T1000 (cell line): ENCODE data around the gene CTSO.
"Not testable (repeated sequence)": the region's sequence is repeated elsewhere in the genome, so short reads cannot be mapped to it uniquely, and the experiment has no call there.

Experiments
- DNase-seq: peaks from one replicate; lab custom pipeline; 2025; ENCODE audit warnings: mixed read lengths; lab: John Stamatoyannopoulos, UW

The CTSO gene

DNA sequence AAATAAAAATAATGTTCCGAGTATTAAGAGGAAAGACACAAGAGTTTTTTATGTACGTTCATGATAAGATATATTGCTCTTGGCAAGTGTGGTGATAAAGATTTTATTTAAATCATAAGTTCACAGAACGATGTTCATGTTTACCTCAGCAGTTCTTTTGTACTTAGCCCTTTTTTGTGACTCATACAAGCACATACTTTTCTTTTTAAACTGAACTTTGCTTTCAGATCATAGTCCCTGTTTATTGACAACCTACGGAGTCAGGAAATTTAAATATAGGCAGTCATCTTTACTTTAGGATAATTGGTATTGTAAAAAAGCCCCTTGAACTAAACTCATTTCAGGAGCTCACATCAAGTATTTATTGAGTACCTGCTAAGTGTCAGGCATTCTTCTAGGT, 1.3 kb upstream of the CTSO start:
- DNase-seq, result no peak

DNA sequence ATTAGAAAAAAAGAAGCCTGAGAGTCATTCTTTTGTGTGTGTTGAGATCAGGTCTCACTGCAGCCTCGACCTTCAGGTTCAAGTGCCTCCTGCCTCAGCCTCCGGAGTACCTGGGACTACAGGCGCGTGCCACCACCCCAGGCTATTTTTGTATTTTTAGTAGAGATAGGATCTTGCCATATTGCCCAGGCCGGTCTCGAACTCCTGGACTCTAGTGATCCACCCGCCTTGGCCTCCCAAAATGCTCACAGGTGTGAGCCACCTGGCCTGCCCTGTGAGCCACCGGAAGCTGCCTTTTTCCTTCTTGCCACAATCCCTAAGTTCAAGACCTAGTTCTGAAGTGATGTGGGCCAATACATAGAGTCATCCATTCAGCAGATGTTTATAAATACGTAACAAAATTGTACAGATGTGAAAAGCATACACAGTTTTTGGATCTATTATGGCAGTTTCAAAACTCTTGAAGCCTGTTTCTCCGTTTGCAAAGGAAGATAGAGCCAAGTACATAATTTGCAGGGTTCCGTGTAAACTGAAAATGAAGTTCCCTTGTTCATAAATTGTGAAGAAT, 536 bp upstream of the CTSO start:
- no peak for DNase-seq

DNA sequence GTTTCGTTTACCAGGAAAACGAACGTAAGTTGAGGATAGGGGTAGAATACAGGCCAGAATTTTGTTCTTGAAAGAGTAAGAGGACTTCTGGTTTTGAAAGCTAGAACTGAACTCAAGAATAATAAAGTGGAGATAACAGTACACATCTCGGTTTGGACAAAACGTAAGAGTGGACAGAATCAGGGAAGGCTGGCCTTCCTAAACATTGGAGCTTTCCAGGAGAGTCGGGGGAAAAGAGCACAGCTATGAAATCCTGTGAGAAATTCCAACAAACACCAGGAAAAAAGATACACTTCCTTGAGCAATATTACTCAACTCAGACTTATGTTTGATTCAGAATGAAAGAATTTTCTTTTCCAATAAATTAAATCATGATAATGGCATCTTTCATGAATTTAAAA, 1.2 kb downstream of the CTSO start:
- DNase-seq, result no peak

DNA sequence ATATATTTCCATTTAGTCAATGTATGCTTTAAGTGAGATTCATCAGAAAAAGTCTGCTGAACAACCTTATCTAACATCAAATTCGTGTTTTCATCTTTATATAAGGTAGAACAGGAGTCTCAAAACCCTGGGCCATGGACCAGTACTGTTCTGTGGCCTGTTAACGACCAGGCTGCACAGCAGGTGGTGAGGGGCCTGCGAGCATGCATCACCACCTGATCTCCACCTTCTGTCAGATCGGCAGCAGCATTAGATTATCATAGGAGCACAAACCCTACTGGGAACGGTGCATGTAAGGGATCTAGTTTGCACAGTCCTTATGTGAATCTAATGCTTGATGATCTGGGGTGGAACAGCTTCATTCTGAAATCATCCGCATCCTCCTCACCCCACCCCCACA, 3.2 kb downstream of the CTSO start:
- no peak for DNase-seq

DNA sequence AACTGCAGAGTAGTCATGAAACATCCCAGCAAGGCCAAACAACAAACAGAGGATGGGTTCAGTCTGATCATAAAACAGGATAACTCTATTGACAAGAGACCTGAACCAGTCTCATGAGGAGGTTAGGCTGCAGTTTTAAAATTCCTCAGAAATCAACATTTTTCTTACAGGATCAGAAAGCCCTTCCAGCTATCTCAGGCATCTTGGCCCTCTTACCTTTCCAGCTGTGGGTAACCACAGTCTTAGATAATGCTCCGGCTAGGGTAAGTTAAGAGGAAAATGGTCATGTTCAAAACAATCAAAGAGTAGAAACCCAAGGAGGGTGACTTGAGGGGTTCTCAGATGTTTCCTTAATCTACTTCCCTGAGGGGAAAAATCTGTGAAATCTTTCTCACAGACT, 5.1 kb downstream of the CTSO start:
- DNase-seq, result no peak

DNA sequence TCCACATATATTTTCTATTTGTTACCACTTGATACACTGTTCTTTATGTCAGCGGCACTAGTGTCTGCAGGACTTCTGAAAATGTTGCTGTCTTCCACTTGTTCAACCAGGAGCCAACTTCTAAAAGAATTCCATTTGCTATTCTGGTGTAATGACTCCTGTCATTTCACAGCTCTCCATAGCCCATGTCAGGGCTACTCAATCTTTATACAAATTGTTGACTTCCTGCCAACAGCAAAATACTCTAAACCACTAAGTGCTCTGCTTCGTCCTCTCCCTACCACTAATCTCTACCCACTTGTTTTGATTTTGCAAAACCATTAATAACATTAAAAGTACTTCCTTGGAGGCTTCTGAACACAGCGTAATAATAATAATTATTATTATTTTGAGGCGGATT, 7.2 kb downstream of the CTSO start:
- DNase-seq, result no peak

DNA sequence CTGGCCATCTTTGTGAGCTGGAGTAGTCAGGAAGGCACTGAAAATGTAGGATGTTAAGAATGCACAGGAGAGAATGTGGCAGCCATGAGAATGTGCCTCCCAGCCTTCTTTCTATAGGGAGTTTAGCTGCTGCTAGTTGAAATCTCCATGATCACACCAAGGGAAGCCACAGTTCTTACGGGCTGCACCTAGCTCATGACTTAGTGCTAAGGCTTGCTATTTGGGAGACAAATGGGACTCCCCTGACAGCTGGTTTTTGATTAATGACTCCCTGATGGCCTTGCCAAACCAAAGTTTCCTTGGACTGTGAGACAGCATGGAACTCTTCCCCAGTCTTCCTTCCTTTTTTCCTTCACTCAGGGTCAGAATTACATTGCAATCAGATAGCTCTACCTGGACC, 9.2 kb downstream of the CTSO start:
- no peak for DNase-seq

DNA sequence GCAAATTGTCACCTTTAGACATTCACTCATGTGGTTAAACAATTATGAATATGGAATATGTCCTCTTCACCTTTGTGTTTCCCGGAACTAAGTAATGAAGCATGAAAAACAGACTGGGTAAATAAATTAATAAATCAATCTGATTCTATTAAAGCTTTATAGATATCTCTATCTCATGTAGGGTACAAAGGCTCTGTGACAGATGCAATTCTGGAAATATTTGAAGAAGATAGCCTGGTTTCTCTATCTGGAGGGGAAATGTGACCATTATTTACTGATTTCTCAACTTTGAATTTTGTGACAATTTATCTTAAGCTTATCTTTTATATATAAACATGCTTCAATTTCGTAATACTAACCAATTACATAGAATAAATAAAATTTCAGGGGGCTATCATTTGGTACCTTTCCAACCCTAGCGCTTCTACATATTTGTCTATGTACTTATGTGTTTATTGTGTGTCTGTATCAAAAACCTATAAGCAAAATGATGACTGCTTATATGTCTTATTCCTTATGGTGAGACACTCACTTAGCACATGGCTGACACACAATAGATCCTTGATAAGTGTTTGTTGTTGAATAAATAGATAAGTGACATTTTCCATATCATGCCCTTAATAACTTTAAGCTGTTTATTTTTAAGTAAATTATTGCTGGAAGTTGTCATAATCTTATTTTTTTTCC, 9.9 kb downstream of the CTSO start:
- DNase-seq, result no peak

DNA sequence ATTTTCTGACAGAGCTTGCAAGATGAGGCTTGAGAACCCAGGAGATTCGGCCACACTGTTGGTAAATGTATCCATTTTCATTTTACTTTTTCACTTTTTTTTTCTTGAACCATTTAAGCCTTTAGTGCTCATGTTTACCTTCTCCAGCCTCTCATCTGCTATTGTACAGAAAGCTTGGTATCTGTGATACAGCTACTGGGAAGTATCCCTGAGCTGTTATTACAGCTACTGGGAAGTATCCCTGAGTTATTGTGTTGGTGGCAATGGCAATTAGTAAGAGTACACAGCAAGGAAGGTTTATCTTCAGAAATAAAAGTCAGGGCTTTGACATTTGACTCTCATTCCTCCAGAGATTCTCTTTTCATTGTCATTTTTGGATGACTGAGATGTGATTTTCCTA, 11.8 kb downstream of the CTSO start:
- DNase-seq, result no peak

DNA sequence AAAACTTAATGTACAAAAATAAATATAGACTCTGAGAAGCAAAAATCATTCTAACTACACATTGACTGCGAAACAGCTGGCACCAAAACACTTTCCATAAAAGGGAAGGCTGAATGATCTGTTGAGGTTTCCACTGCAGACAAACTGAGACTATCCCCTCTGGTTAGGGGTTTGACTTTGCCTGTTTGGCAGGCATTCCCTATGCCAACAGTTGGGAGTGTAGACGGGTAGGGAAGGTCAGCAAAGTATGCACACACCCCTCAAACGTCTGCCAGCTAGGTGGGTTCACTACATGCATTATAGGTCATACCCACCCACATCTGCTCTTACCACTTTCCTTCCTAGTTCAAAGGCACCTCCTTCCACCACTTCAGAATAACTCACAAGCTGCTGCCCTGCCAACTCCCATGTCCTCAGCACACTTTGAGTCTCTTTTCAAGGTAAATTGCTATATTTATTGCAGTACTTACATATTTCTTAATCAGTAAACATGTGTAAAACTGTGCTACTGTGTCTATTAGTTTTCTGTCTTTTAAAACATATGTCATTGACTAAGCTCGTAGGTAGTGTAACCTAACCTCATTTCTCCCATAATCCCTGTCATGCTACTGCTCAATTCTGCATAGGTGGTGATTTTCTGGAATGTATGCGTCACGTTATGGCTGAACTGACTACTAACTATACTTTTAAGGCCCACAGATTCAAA, 12.4 kb downstream of the CTSO start:
- no peak for DNase-seq

DNA sequence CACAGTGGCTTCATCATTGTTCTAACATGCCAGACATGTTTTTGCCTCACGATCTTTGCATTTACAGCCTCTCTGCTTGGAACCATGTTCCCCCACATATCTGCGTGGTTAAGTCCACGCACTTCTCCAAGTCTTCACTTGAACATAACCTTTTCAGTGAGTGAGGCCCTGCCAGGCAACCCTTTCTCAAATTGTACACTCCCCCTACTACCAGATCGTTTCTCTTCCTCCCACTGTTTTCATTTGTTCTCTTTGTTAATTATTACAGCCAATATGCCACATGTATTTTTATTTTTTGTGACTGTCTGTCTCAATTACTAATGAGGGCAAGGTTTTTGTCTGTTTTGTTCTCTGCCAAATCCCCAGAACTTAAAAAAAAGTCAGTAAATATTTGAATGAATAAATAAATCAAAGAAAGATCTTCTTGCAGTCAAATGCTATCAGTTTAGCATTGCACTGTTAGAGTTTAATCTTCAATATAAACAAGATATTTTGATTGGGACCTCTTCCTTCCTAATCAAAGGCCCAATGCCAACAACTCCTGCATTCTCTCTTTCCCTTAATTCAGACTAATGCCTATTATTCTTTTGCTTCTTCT, 18.2 kb downstream of the CTSO start:
- DNase-seq, result no peak

DNA sequence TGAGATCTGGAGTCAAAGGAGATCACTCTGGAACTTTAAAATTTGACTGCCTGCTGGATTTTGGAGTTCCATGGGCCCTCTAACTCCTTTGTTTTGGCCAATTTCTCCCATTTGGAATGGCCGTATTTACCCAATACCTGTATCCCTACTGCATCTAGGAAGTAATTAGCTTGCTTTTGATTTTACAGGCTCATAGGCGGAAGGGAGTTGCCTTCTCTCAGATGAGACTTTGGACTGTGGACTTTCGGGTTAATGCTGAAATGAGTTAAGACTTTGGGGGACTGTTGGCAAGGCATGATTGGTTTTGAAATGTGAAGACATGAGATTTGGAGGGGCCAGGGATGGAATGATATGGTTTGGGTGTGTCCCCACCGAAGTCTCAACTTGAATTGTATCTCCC, 19.0 kb downstream of the CTSO start:
- not testable (repeated sequence) for DNase-seq

DNA sequence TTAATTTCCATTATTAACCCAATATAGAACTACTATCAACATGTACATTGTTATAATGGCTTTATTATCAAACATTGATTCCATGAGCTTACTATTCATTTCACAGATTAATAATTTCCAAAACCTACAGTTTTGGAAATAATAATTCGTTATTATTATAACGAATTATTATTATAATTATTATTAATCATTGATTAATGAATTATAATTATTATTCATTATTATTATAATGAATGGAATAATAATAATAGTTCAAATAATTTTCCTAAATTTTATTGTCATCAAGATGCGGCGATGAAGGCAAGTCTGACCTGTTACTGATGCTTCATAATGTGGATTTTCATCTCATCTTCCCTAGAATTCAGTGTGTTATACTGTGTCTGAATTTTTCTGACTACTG, 22.0 kb downstream of the CTSO start:
- DNase-seq, result no peak

DNA sequence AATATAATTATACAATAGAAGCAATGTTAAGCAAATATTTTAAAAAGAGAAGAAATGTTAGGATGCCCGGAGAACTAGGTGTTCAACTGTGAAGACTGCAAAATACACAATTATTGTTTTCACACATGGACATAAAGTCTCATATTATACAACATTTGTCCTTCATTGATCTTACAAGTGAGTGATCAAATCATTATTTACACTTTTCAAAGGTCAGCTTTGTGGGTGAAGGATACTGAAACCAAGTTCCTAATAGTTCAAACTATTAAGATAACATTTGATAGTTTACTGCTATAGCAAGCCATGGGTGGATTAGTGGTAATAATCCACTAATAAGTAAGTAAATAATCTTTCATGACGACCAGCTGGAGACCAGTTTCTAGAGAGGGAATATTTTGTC, 23.3 kb downstream of the CTSO start:
- no peak for DNase-seq

DNA sequence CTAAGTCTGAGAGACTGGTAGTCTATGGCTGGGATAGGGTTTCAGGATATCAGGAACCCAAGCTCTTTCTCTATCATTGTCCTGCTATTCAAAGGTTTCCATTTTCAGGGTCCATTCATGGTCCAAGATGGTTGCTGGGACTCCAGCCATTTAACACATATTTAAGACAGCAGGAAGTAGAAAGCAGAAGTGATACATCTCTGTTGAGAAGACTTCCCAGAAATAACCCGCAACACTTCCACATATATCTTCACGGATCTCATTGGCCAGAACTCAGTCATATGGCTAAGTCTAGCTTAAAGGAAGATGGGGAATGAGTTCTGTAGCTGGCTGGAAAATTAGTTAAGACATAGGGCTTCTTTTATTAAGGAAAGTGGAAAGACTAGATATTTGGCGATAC, 23.8 kb downstream of the CTSO start:
- no peak for DNase-seq

DNA sequence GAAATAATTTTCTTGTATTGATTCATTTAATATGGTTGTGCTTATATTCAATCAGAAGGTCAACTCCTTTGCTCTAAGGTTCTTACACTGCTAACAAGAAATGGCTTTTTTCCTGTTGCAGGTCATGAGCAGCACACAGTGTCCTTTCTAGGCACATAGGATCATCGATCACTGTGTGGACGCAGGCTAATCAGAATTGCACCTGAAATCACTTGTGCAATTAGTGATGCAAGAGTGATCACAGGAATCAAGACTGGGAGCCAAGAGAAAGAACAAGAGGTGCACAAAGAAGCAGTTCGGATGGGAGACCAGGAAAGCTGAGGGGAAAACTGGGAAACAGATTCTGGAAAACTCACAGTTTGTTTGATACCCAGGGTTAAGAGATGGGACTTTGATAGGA, 29.0 kb downstream of the CTSO start:
- no peak for DNase-seq

DNA sequence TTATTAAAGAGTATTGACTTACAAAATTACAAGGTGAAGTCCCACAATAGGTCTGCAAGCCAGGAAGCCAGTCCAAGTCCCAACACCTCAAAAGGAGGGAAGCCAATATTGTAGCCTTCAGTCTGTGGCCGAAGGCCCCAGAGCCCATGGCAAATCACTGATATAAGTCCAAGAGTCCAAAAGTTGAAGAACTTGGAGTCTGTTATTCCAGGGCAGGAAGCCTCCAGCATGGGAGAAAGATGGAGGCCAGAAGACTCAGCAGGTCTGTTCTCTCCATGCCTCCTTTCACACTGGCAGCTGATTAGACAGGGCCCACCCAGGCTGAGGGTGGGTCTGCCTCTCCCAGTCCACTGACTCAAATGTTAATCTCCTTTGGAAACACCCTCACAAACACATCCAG, 32.1 kb downstream of the CTSO start:
- no peak for DNase-seq

DNA sequence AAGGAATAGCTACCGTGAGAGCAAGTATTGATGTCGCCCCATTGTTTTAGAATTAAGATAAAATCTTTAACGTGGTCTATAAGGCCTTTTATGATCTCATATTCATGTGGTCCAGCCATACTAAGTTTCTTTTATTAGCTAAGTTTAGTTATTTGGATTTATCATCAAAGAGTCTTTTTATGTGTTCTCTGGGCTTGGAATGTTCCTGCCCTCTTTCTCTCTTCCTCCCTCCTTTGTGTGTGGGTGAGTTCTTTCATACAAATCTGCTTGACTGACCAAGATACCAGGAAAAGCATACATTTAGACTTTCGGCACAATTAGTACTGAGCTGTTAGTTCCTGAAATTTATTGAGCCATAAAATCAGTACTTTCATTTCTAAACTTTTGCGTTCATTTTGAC, 38.9 kb downstream of the CTSO start:
- DNase-seq, result no peak

DNA sequence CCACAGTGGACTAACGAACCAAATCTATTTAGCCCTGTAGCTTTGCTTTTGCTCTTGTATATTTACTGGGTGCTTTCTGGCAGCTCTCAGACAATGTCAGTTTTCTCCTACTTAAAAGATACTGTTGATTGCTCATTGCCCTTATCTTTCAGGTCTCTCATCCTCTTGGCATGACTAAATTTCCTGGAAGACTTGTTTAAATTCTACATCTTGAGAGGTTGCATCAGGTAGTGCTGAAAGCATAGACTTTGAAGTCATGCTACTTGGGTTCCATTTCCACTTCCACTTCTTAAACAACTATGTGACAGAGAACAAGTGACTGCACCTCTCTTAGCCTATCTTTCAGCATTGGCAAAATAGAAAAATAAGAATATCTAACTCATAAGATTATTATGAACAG, 41.8 kb downstream of the CTSO start:
- no peak for DNase-seq

DNA sequence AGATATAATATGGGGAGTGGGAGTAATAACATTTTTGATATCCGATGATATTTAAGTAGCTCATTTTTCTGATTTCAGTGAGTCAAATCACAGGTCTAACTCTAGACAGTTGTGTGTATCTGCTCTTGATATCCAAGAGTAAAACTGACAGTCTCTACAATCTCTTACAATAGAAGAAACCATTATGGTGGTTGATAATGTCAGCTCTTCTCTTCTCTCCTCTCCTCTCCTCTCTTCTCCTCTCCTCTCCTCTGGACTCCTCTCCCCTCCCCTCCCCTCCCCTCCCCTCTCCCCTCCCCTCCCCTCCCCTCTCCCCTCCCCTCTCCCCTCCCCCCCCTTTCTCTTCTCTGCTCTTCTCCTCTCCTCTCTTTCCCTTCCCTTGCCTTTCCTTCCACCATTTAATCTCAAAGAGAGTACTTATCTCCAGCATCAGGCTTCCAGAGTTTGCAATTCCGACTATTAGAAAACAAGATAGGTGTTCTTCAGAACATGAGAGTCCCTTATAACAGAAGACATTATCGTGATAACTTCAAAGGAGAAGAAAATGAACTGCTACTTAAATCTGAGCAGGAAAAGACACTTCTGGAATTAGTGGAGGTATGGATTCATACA, 43.9 kb downstream of the CTSO start:
- no peak for DNase-seq

DNA sequence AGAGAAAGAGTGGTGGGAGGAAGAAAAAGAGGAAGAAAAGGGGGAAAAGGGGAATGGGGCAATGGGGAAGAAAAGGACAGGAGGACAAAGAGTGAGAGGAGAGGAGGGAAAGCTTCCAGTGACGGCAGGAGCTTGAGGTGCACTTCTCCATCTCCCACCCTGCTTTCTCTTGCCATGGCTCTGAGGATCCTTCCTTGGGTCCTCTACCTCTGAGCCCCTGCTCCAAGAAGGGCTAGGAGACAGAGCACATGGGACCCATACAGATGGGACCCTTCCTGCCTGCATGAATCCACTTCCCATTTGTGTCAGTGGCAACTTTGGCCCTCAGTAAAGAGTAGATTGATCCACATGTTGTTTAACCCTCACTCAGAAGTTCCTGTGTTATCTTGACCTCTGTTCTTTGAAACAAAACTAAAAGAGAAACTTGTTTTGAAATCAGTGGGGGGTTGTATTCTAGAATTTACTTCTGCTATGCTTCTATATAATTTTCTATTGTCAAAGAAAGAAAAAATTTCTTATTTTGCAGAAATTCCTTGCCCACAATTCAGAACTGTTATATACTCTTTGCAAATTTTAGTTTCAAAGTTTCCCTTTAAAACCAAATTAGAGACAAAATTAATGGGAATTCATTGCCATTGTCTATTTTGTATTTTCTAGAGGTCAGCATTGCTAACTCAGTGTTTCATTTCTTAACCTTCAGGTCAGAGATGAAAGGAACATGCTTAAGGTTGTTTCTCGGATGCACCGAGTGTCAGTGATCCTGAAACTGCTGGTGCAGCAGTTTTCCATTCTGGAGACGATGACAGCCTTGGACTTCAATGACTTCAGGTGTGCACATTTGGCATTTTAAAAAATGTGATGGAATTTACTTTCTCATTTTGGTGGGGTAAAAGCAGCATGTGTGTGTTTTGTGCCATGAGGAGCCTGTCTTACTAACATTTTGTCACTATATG, 45.2 kb downstream of the CTSO start:
- DNase-seq, result no peak

DNA sequence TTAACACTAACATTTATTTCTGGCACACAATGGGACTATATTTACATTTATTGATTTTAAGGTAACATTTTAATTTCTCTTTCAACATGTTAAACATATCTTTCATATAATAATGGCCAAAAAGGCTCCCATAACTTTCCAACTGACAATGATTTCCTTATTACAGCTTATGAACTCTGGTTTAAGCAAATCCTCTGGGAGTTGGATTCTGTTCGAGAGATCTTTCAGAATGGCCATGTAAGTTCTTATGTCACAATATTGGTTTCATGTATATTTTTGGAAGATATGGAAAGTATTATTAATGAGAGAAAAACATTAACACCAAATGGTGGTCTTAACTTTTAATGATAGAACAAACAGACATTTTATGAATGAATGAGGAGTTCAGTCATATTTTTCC, 46.1 kb downstream of the CTSO start:
- DNase-seq, result no peak
